Liver (tissue), 9 donors: Measurements from ENCODE around the gene ARNT2. TPM values are rescaled to one million over a fixed set of nuclear protein-coding genes. Genes with fewer than 3 reads are reported as not detected.

Experiments used
- DNase-seq: peaks from one replicate; pipeline ENCODE4 v3.0.0-alpha.2; 2017; ENCODE audit warnings: low spot score
- H3K27ac ChIP-seq, 2 donors: one replicate each; pipeline ENCODE4 v1.7.0; 2013; ENCODE audit warnings: inconsistent platforms in 2 of 2, low read length in 2 of 2, control low read depth in 1 of 2, low read depth in 1 of 2, mild to moderate bottlenecking in 1 of 2
- H3K27me3 ChIP-seq, 4 donors: one replicate each; pipeline versions ENCODE4 v1.6.1 to v1.7.0; 2013; ENCODE audit warnings: low read length in 3 of 4, inconsistent platforms in 1 of 4, mild to moderate bottlenecking in 1 of 4, moderate library complexity in 1 of 4; ENCODE audit not compliant: control insufficient read depth in 4 of 4, insufficient read depth in 4 of 4
- H3K36me3 ChIP-seq, 4 donors: one replicate each; pipeline versions ENCODE4 v1.6.1 to v1.7.0; 2013; ENCODE audit warnings: low read length in 3 of 4, mild to moderate bottlenecking in 3 of 4, low read depth in 1 of 4, moderate library complexity in 1 of 4; ENCODE audit not compliant: control insufficient read depth in 4 of 4, insufficient read depth in 3 of 4
- H3K4me1 ChIP-seq, 4 donors: one replicate each; pipeline versions ENCODE4 v1.6.1 to v1.7.0; 2013; ENCODE audit warnings: low read length in 3 of 4, mild to moderate bottlenecking in 3 of 4, moderate library complexity in 1 of 4; ENCODE audit not compliant: control insufficient read depth in 4 of 4, insufficient read depth in 4 of 4
- H3K4me3 ChIP-seq, 3 donors: one replicate each; pipeline versions ENCODE4 v1.6.1 to v1.7.0; 2013; ENCODE audit warnings: low read length in 3 of 3, control low read depth in 1 of 3, low read depth in 1 of 3, mild to moderate bottlenecking in 1 of 3
- H3K9ac ChIP-seq, 2 donors: one replicate each; pipeline ENCODE4 v1.7.0; 2013; ENCODE audit warnings: low read length in 2 of 2, mild to moderate bottlenecking in 2 of 2, moderate library complexity in 2 of 2, control low read depth in 1 of 2, low read depth in 1 of 2
- H3K9me3 ChIP-seq, 4 donors: one replicate each; pipeline versions ENCODE4 v1.6.1 to v1.7.0; 2013; ENCODE audit warnings: low read length in 3 of 4; ENCODE audit not compliant: control insufficient read depth in 4 of 4
- ATF3 ChIP-seq: IDR thresholded peaks from 2 replicates; pipeline ENCODE4 v1.6.1; 2016; ENCODE audit warnings: antibody characterized with exemption
- CTCF ChIP-seq: fragments of 150-350 bp; IDR thresholded peaks from 2 replicates; pipeline ENCODE4 v1.5.1; 2017; ENCODE audit warnings: improper control_type of control experiment, low read depth, low read length; ENCODE audit not compliant: missing input control
- EGR1 ChIP-seq, 2 donors: IDR thresholded peaks; 2 replicates each; pipeline ENCODE4 v1.6.1; 2016 to 2018; ENCODE audit warnings: antibody characterized with exemption in 2 of 2, low read depth in 2 of 2
- FOXA1 ChIP-seq: IDR thresholded peaks from 2 replicates; pipeline ENCODE4 v1.6.1; 2016; ENCODE audit warnings: antibody characterized with exemption
- FOXA2 ChIP-seq: IDR thresholded peaks from 2 replicates; pipeline ENCODE4 v1.6.1; 2016; ENCODE audit warnings: antibody characterized with exemption
- HNF4A ChIP-seq, 2 donors: conservative IDR thresholded peaks; 2 replicates each; pipeline ENCODE4 v1.6.1; 2016; ENCODE audit warnings: antibody characterized with exemption in 2 of 2, mild to moderate bottlenecking in 2 of 2
- HNF4G ChIP-seq: IDR thresholded peaks from 2 replicates; pipeline ENCODE4 v1.6.1; 2016; ENCODE audit warnings: antibody characterized with exemption
- JUND ChIP-seq, 2 donors: IDR thresholded peaks; 2 replicates each; pipeline ENCODE4 v1.6.1; 2016; ENCODE audit warnings: antibody characterized with exemption in 2 of 2
- MAX ChIP-seq: IDR thresholded peaks from 2 replicates; pipeline ENCODE4 v1.6.1; 2016; ENCODE audit warnings: antibody characterized with exemption
- NR2F2 ChIP-seq: IDR thresholded peaks from 2 replicates; pipeline ENCODE4 v1.6.1; 2016; ENCODE audit warnings: antibody characterized with exemption
- RAD21 ChIP-seq, 2 donors: IDR thresholded peaks; 2 replicates each; pipeline ENCODE4 v1.6.1; 2016; ENCODE audit warnings: antibody characterized with exemption in 2 of 2, mild to moderate bottlenecking in 2 of 2
- REST ChIP-seq: IDR thresholded peaks from 2 replicates; pipeline ENCODE4 v1.6.1; 2016; ENCODE audit warnings: antibody characterized with exemption, mild to moderate bottlenecking
- RXRA ChIP-seq, 2 donors: IDR thresholded peaks; 2 replicates each; pipeline ENCODE4 v1.6.1; 2017 to 2018; ENCODE audit warnings: antibody characterized with exemption in 2 of 2, mild to moderate bottlenecking in 1 of 2
- SP1 ChIP-seq: IDR thresholded peaks from 2 replicates; pipeline ENCODE4 v1.6.1; 2018; ENCODE audit warnings: antibody characterized with exemption, mild to moderate bottlenecking
- TAF1 ChIP-seq: conservative IDR thresholded peaks from 2 replicates; pipeline ENCODE4 v1.6.1; 2016; ENCODE audit warnings: antibody characterized with exemption, mild to moderate bottlenecking
- YY1 ChIP-seq: IDR thresholded peaks from 2 replicates; pipeline ENCODE4 v1.6.1; 2016; ENCODE audit warnings: antibody characterized with exemption, mild to moderate bottlenecking
- ZBTB33 ChIP-seq: IDR thresholded peaks from 2 replicates; pipeline ENCODE4 v1.6.1; 2016; ENCODE audit warnings: antibody characterized with exemption
- WGBS: extraction: QIAGEN DNeasy Blood & Tissue Kit; methylation state at CpG from one replicate; pipeline ENCODE4 v1.1.7; 2013; 5-methylcytosine and 5-hydroxymethylcytosine counted together
- polyA plus RNA-seq, 2 donors: library from polyadenylated mRNA; stranded (reverse) in 1 of 2; unstranded in 1 of 2; fragments of 200-250 nt in 1 of 2; fragments of >200 nt in 1 of 2; fragmentation: Nextera tagmentation in 1 of 2; extraction: Ambion mirVana in 1 of 2; gene quantifications; one replicate each; pipeline versions ENCODE4 v1.2.1 to v1.2.3, GENCODE V29; 2013 to 2015
- total RNA-seq, 2 donors: library from RNA; depleted of rRNA; stranded (reverse); fragments of >200 nt; gene quantifications; one replicate each; pipeline ENCODE4 v1.2.3, GENCODE V29; 2014
- donor health status: healthy.
- donor health status: healthy.
- donor health status: healthy.
- donor health status: healthy.
- donor health status: healthy.

The ARNT2 gene
- total and polyA plus RNA-seq, 4 donors, result 0.17 to 0.92 (median 0.54) TPM

- Histone ChIP-seq H3K36me3 (no peaks in the 10 kb centered on the region), H3K4me1 (no peaks in the 10 kb centered on the region), H3K9me3 (no peaks in the 10 kb centered on the region), H3K4me3 (no peak overlapping the region), H3K9ac (no peak overlapping the region), H3K27ac (no peak overlapping the region), H3K27me3 (peaks cover 0 to 3% (median 0%) of the 10 kb centered on the region in 4 donors)
- peak; percentile 19 for DNase-seq
- no peak for TF ChIP-seq ZBTB33
- TF ChIP-seq HNF4G, result no peak
- no peak for TF ChIP-seq MAX
- TF ChIP-seq CTCF, result no peak
- no peak for TF ChIP-seq HNF4A (conservative IDR thresholded peaks at IDR 0.05)
- no peak for TF ChIP-seq JUND (IDR thresholded peaks at IDR 0.05)
- no peak for TF ChIP-seq TAF1
- TF ChIP-seq ATF3, result no peak
- no peak for TF ChIP-seq NR2F2
- TF ChIP-seq RAD21 (IDR thresholded peaks at IDR 0.05), result no peak
- no peak for TF ChIP-seq RXRA (IDR thresholded peaks at IDR 0.05)
- 86% methylated on average over 6 of the region's 6 CpGs for WGBS
Measured at GRCh38 chr15:80559761-80560160, 155.6 kb downstream of the ARNT2 start.

- peaks cover 0 to 3% (median 0%) of the 10 kb centered on the region in 4 donors for H3K27me3 ChIP-seq
- 63% methylated on average over 10 of the region's 10 CpGs for WGBS
- H3K4me1 ChIP-seq, result no peaks in the 10 kb centered on the region
- H3K9me3 ChIP-seq, result no peaks in the 10 kb centered on the region
- H3K27ac ChIP-seq, result no peak overlapping the region
- H3K4me3 ChIP-seq, result no peak overlapping the region
- no peak overlapping the region for H3K9ac ChIP-seq
- peak; percentile 29 for DNase-seq
- H3K36me3 ChIP-seq, result no peaks in the 10 kb centered on the region
- no peak for TF ChIP-seq SP1
- no peak for TF ChIP-seq HNF4A (conservative IDR thresholded peaks at IDR 0.05)
- TF ChIP-seq REST, result no peak
- TF ChIP-seq YY1, result no peak
- TF ChIP-seq JUND (IDR thresholded peaks at IDR 0.05), result no peak
- no peak for TF ChIP-seq MAX
- no peak for TF ChIP-seq CTCF
- TF ChIP-seq TAF1, result no peak
- no peak for TF ChIP-seq FOXA2
- TF ChIP-seq RAD21 (IDR thresholded peaks at IDR 0.05), result no peak
- TF ChIP-seq EGR1 (IDR thresholded peaks at IDR 0.05; ENCODE audit: low read depth in 2 of 2), result no peak
- TF ChIP-seq HNF4G, result no peak
- no peak for TF ChIP-seq RXRA (IDR thresholded peaks at IDR 0.05)
- TF ChIP-seq NR2F2, result no peak
- TF ChIP-seq ZBTB33, result no peak
- no peak for TF ChIP-seq ATF3
- no peak for TF ChIP-seq FOXA1
Measured at GRCh38 chr15:80560601-80561400, 156.6 kb downstream of the ARNT2 start.
